ENCODE data around the gene PHACTR1. TPM values are rescaled to one million over a fixed set of nuclear protein-coding genes. Genes with fewer than 3 reads are reported as not detected.

PHACTR1 gene
- total RNA-seq, 1 experiment from 2014 or later = 0.05 TPM

- no peak overlapping the region for H3K4me3 ChIP-seq (ENCODE audit: low read depth in 2 of 2, low read length in 2 of 2)
- no peaks in the 10 kb centered on the region for H3K4me1 ChIP-seq (ENCODE audit: control insufficient read depth, insufficient read depth, low read length)
- TF ChIP-seq POLR2AphosphoS5 (IDR thresholded peaks at IDR 0.05; ENCODE audit: low read depth, low read length) (no peak), CTCF (IDR thresholded peaks at IDR 0.05) (no peak), SIN3A (IDR thresholded peaks at IDR 0.05; ENCODE audit: borderline replicate concordance, insufficient read depth, low read depth, low read length) (no peak), TCF7L2 (IDR thresholded peaks at IDR 0.05; ENCODE audit: low read depth, low read length) (no peak)
- TF ChIP-seq, protein P1, sequence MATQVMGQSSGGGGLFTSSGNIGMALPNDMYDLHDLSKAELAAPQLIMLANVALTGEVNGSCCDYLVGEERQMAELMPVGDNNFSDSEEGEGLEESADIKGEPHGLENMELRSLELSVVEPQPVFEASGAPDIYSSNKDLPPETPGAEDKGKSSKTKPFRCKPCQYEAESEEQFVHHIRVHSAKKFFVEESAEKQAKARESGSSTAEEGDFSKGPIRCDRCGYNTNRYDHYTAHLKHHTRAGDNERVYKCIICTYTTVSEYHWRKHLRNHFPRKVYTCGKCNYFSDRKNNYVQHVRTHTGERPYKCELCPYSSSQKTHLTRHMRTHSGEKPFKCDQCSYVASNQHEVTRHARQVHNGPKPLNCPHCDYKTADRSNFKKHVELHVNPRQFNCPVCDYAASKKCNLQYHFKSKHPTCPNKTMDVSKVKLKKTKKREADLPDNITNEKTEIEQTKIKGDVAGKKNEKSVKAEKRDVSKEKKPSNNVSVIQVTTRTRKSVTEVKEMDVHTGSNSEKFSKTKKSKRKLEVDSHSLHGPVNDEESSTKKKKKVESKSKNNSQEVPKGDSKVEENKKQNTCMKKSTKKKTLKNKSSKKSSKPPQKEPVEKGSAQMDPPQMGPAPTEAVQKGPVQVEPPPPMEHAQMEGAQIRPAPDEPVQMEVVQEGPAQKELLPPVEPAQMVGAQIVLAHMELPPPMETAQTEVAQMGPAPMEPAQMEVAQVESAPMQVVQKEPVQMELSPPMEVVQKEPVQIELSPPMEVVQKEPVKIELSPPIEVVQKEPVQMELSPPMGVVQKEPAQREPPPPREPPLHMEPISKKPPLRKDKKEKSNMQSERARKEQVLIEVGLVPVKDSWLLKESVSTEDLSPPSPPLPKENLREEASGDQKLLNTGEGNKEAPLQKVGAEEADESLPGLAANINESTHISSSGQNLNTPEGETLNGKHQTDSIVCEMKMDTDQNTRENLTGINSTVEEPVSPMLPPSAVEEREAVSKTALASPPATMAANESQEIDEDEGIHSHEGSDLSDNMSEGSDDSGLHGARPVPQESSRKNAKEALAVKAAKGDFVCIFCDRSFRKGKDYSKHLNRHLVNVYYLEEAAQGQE (IDR thresholded peaks at IDR 0.05; ENCODE audit: insufficient read depth in 1 of 2, low read depth in 2 of 2, low read length in 1 of 2) = no peak
- ATAC-seq = no peak
- POLR2A ChIA-PET = no interaction called here
- intact Hi-C loops (cut with micrococcal nuclease; ENCODE audit: unreplicated experiment) = no loop called here
- no peak overlapping the region for H3K27ac ChIP-seq (ENCODE audit: low read length)
- H3K27me3 ChIP-seq (ENCODE audit: control insufficient read depth, insufficient read depth, low read length) = no peaks in the 10 kb centered on the region
- in situ Hi-C loops (cut with HindIII; ENCODE audit: low pct_unique_long_range_greater_than_20kb, low sequenced_read_pairs) = no loop called here
- CTCF ChIA-PET = no interaction called here
- H3K36me3 ChIP-seq (ENCODE audit: control insufficient read depth, insufficient read depth, low read length) = no peaks in the 10 kb centered on the region
- no TSS peak for BruUV-seq (replicated peaks)
- H3K9me3 ChIP-seq (ENCODE audit: control insufficient read depth, insufficient read depth, low read depth, low read length) = no peaks in the 10 kb centered on the region
- DNase-seq (ENCODE audit: low read depth, low spot score) = no peak
These were observed 358.7 kb downstream of the PHACTR1 start for GRCh38 chr6:13075141-13075845.

DNA sequence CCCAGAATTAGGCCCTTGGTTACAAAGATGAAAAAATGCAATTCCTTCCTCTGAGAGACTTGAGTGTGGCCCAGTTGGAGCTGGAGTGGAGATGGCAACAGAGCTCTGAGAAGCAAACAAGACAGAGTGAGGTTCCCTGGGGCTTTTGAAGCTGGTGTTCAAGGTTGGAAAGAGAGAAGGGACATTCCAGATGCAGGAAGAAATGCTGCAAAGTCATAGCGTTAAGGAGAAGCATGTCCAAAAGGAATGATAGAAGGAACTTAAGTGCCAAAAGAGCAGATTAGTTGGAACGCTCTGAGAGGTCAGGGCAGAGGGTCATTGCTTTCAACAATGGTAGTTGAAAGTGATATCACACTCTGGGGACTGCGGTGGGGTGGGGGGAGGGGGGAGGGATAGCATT is 360.0 kb downstream of the PHACTR1 start:
- Histone ChIP-seq H3K36me3 (ENCODE audit: control insufficient read depth, insufficient read depth, low read length) (no peaks in the 10 kb centered on the region), H3K4me3 (ENCODE audit: low read depth in 2 of 2, low read length in 2 of 2) (no peak overlapping the region), H3K27me3 (ENCODE audit: control insufficient read depth, insufficient read depth, low read length) (no peaks in the 10 kb centered on the region), H3K4me1 (ENCODE audit: control insufficient read depth, insufficient read depth, low read length) (no peaks in the 10 kb centered on the region), H3K27ac (ENCODE audit: low read length) (no peak overlapping the region), H3K9me3 (ENCODE audit: control insufficient read depth, insufficient read depth, low read depth, low read length) (no peaks in the 10 kb centered on the region)
- intact Hi-C loops (cut with micrococcal nuclease; ENCODE audit: unreplicated experiment) = no loop called here
- POLR2A ChIA-PET = no interaction called here
- CTCF ChIA-PET = no interaction called here
- DNase-seq (ENCODE audit: low read depth, low spot score) (no peak), ATAC-seq (no peak)
- in situ Hi-C loops (cut with HindIII; ENCODE audit: low pct_unique_long_range_greater_than_20kb, low sequenced_read_pairs) = no loop called here
- TF ChIP-seq POLR2AphosphoS5 (IDR thresholded peaks at IDR 0.05; ENCODE audit: low read depth, low read length) (no peak), CTCF (IDR thresholded peaks at IDR 0.05) (no peak), SIN3A (IDR thresholded peaks at IDR 0.05; ENCODE audit: borderline replicate concordance, insufficient read depth, low read depth, low read length) (no peak)
- TF ChIP-seq, protein P1 (IDR thresholded peaks at IDR 0.05; ENCODE audit: insufficient read depth in 1 of 2, low read depth in 2 of 2, low read length in 1 of 2) = no peak
- BruUV-seq (replicated peaks) = no TSS peak
